22Rv1 (cell line): ENCODE measurements around the gene KNDC1.
"Not testable (repeated sequence)": the region's sequence is repeated elsewhere in the genome, so short reads cannot be mapped to it uniquely, and the experiment has no call there.

Experiments used
- H3K27ac ChIP-seq: fragments of 450-650 bp; 2 replicates; pipeline ENCODE4 v1.5.1; 2017
- CTCF ChIP-seq: fragments of 450-650 bp; IDR thresholded peaks from 2 replicates; pipeline ENCODE4 v1.5.1; 2017; ENCODE audit warnings: mild to moderate bottlenecking
- ZFX ChIP-seq: fragments of 450-650 bp; IDR thresholded peaks from 2 replicates; pipeline ENCODE4 v1.6.1; 2017; ENCODE audit warnings: antibody characterized with exemption, borderline replicate concordance

The KNDC1 gene

DNA sequence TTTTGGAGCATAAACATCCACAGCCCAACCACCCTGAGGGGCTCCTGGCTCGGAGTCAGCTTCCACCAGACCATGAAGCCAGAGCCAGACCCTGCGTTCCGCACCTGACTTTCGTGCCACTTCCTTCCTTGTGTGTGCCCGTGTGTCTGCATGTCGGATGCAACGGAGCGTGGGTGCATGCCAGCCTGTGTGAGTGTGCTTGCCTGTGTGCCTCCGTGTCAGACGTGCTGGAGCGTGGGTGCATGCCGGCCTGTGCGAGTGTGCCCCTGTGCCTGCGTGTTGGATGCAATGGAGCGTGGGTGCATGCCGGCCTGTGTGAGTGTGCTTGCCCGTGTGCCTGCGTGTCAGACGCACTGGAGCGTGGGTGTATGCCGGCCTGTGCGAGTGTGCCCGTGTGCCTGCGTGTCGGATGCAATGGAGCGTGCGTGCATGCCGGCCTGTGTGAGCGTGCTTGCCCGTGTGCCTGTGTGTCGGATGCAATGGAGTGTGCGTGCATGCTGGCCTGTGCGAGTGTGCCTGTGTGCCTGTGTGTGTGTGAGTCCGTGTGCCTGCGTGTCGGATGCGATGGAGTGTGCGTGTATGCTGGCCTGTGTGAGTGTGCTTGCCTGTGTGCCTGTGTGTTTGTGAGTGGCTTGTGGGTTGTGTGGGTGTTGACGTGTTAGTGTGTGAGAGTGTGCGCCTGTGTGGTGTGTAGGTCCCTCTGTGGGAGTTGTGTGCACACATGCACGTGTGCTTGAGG, 28.1 kb upstream of the KNDC1 start:
- H3K27ac ChIP-seq = no peak overlapping the region
- no peak for TF ChIP-seq ZFX
- no peak for TF ChIP-seq CTCF

DNA sequence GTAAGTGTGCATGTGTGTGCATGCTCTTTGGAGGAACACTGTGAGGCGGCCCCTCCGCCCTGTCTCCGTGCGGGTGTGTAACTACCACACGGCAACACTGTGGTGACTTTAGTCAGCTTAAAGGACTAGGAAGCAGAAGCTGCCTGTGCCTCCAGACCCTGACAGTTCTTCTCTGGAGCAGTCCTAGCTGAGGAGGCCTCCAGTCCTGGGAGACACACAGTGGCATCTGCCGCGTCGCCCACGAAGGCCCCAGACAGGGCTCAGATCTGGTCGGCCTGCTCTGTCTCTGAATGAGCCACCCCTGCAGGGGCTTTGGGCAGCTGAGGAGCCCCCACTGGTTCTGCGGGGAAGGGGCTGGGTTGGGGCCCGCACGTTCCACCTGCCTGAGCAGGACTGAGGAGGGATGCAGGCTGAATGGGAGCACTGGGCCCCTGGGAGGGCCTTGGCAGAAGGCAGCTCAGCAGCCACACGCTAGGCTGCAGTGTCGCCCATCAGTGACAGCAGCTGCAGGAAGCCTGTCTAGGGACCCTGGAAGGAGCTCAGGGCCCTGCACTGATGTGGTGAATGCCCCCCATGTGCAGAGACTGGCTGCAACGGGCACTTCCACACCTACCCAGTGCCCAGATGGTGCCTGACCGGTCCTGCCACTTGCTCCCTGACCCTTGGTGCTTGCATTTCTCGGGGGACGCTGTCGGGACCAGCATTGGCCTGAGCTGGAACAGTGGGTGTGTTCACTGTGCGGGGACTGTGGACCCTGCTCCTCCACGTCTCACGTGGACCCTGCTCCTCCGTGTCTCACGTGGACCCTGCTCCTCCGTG, 27.3 kb upstream of the KNDC1 start:
- TF ChIP-seq CTCF (no peak), ZFX (no peak)

GRCh38 chr10:133133471-133134231, 26.4 kb upstream of the KNDC1 start:
- TF ChIP-seq CTCF = no peak
- no peak for TF ChIP-seq ZFX
- no peak overlapping the region for H3K27ac ChIP-seq

More for the DNA sequence above, 27.3 kb upstream of the KNDC1 start:
- no peak overlapping the region for H3K27ac ChIP-seq

GRCh38 chr10:133134411-133135115, 25.5 kb upstream of the KNDC1 start:
- TF ChIP-seq ZFX (no peak), CTCF (no peak)
- H3K27ac ChIP-seq = no peak overlapping the region

- H3K27ac ChIP-seq = no peak overlapping the region
- no peak for TF ChIP-seq CTCF
- TF ChIP-seq ZFX = no peak
Measured at GRCh38 chr10:133135116-133135465, 24.9 kb upstream of the KNDC1 start.

DNA sequence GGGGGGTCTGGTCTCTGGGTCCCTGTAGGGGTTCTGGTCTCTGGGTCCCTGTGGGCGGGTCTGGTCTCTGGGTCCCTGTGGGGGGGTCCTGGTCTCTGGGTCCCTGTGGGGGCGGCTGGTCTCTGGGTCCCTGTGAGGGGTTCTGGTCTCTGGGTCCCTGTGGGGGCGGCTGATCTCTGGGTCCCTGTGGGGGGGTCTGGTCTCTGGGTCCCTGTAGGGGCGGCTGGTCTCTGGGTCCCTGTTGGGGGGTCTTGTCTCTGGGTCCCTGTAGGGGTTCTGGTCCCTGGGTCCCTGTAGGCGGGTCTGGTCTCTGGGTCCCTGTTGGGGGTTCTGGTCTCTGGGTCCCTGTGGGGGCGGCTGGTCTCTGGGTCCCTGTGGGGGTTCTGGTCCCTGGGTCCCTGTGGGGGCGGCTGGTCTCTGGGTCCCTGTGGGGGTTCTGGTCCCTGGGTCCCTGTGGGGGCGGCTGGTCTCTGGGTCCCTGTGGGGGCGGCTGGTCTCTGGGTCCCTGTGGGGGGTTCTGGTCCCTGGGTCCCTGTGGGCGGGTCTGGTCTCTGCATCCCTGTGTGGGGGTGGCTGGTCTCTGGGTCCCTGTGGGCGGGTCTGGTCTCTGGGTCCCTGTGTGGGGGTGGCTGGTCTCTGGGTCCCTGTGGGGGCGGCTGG, 22.4 kb upstream of the KNDC1 start:
- H3K27ac ChIP-seq = not testable (repeated sequence)
